Upper lobe of left lung (tissue), 6 donors: ENCODE results near the gene GPR137. TPM values are rescaled to one million over a fixed set of nuclear protein-coding genes. Genes with fewer than 3 reads are reported as not detected.

Experiments
- ATAC-seq, 2 donors: fragments of 200-7000 bp; cut with Tn5 transposase; one replicate each; pipeline ENCODE4 v1.9.1; 2022; ENCODE audit warnings: mild to moderate bottlenecking in 2 of 2, moderate library complexity in 2 of 2; ENCODE audit not compliant: low FRiP score in 2 of 2
- DNase-seq, 2 donors: peaks; one replicate each; pipeline ENCODE4 v3.0.0-alpha.2; 2019 to 2020
- H3K27ac ChIP-seq, 4 donors: fragments of 200-600 bp; sonication (generic); one replicate each; pipeline ENCODE4 v1.5.1; 2016 to 2019
- H3K27me3 ChIP-seq, 4 donors: fragments of 200-600 bp; sonication (generic); one replicate each; pipeline ENCODE4 v1.5.1; 2017 to 2019
- H3K36me3 ChIP-seq, 4 donors: fragments of 200-600 bp; sonication (generic); one replicate each; pipeline ENCODE4 v1.5.1; 2016 to 2019
- H3K4me1 ChIP-seq, 4 donors: fragments of 200-600 bp; sonication (generic); one replicate each; pipeline ENCODE4 v1.5.1; 2018 to 2019
- H3K4me3 ChIP-seq, 4 donors: fragments of 200-600 bp; sonication (generic); one replicate each; pipeline ENCODE4 v1.5.1; 2017 to 2019; ENCODE audit warnings: mild to moderate bottlenecking in 2 of 4, moderate library complexity in 1 of 4
- H3K9me3 ChIP-seq, 4 donors: fragments of 200-600 bp; sonication (generic); one replicate each; pipeline ENCODE4 v1.5.1; 2018 to 2019
- CTCF ChIP-seq, 6 experiments: fragments of 450-650 bp in 4 of 6; fragments of 200-600 bp in 2 of 6; sonication (generic) in 2 of 6; IDR thresholded peaks; one replicate each; pipeline ENCODE4 v1.5.1; 2016 to 2019; ENCODE audit warnings: antibody characterized with exemption in 6 of 6
- EP300 ChIP-seq, 4 donors: sonication (generic); formaldehyde crosslinking; IDR thresholded peaks; one replicate each; pipeline ENCODE4 v1.5.1; 2017; ENCODE audit warnings: antibody characterized with exemption in 4 of 4, control low read depth in 2 of 4
- POLR2A ChIP-seq, 4 donors: fragments of 450-650 bp; IDR thresholded peaks; one replicate each; pipeline ENCODE4 v1.5.1; 2016 to 2017; ENCODE audit warnings: antibody characterized with exemption in 4 of 4, mild to moderate bottlenecking in 2 of 4
- POLR2AphosphoS5 ChIP-seq, 2 donors: sonication (generic); formaldehyde crosslinking; IDR thresholded peaks; one replicate each; pipeline ENCODE4 v1.5.1; 2017; ENCODE audit warnings: antibody characterized with exemption in 2 of 2
- WGBS, 2 donors: methylation state at CpG; one replicate each; pipeline ENCODE4 v1.1.5; 2017 to 2018; 5-methylcytosine and 5-hydroxymethylcytosine counted together
- total RNA-seq, 6 donors: library from RNA; depleted of rRNA in 4 of 6; stranded (reverse); fragments of >200 nt in 4 of 6; gene quantifications; one replicate each; pipeline versions ENCODE4 v1.1.0 to v1.2.1, GENCODE V29; 2016 to 2021
- donor health status: DM: no; HTN: no; CAD: no; lungs with moderate emphysema.
- donor health status: DM: no; HTN: yes; CAD: no; lungs with severe emphysema.

The GPR137 gene
- total RNA-seq, 6 donors from 2014 or later, result 7.3 to 48.1 (median 27.0) TPM

GRCh38 chr11:64253481-64253880 lies 32.2 kb upstream of the GPR137 start:
- Histone ChIP-seq H3K27me3 (no peaks in the 10 kb centered on the region), H3K4me3 (no peak overlapping the region), H3K4me1 (peaks cover 20 to 37% (median 28%) of the 10 kb centered on the region in 4 donors), H3K27ac (peak overlapping the region in 1 of 4 donors; percentile 4), H3K9me3 (no peaks in the 10 kb centered on the region), H3K36me3 (peaks cover 7 to 43% (median 38%) of the 10 kb centered on the region in 4 donors)
- TF ChIP-seq POLR2AphosphoS5 (IDR thresholded peaks at IDR 0.05), result no peak
- no peak for TF ChIP-seq POLR2A (IDR thresholded peaks at IDR 0.05)
- no peak for TF ChIP-seq CTCF (IDR thresholded peaks at IDR 0.05)
- no peak for TF ChIP-seq EP300 (IDR thresholded peaks at IDR 0.05)
- WGBS, 2 donors, result 56 to 59% methylated on average over 2 to 5 of the region's 5 CpGs
- DNase-seq (no peak), ATAC-seq (no peak)

GRCh38 chr11:64254326-64254725 lies 31.3 kb upstream of the GPR137 start:
- peaks cover 20 to 37% (median 28%) of the 10 kb centered on the region in 4 donors for H3K4me1 ChIP-seq
- no peaks in the 10 kb centered on the region for H3K27me3 ChIP-seq
- peaks cover 11 to 51% (median 46%) of the 10 kb centered on the region in 4 donors for H3K36me3 ChIP-seq
- DNase-seq (peak in 1 of 2 donors; percentile 77), ATAC-seq (no peak)
- no peak overlapping the region for H3K4me3 ChIP-seq
- H3K9me3 ChIP-seq, result no peaks in the 10 kb centered on the region
- 76% methylated on average over 7 of the region's 7 CpGs; no CpG with 5 or more reads in 1 of the 2 donors for WGBS, 2 donors
- peak overlapping the region in 1 of 4 donors; percentile 4 for H3K27ac ChIP-seq
- TF ChIP-seq POLR2AphosphoS5 (IDR thresholded peaks at IDR 0.05) (no peak), EP300 (IDR thresholded peaks at IDR 0.05) (no peak), POLR2A (IDR thresholded peaks at IDR 0.05) (no peak)

GRCh38 chr11:64255135-64256128 lies 30.2 kb upstream of the GPR137 start:
- TF ChIP-seq CTCF (IDR thresholded peaks at IDR 0.05), result no peak
- TF ChIP-seq POLR2AphosphoS5 (IDR thresholded peaks at IDR 0.05), result no peak
- no peak for TF ChIP-seq EP300 (IDR thresholded peaks at IDR 0.05)
- no peak for TF ChIP-seq POLR2A (IDR thresholded peaks at IDR 0.05)
- ATAC-seq (no peak), DNase-seq (peak in 1 of 2 donors; percentile 59)
- H3K36me3 ChIP-seq, result peaks cover 15 to 62% (median 56%) of the 10 kb centered on the region in 4 donors
- H3K27ac ChIP-seq, result no peak overlapping the region
- peaks cover 19 to 36% (median 28%) of the 10 kb centered on the region in 4 donors for H3K4me1 ChIP-seq
- WGBS, 2 donors, result 89 to 93% methylated on average over 22 to 35 of the region's 35 CpGs
- no peaks in the 10 kb centered on the region for H3K27me3 ChIP-seq
- no peaks in the 10 kb centered on the region for H3K9me3 ChIP-seq
- no peak overlapping the region for H3K4me3 ChIP-seq

GRCh38 chr11:64256300-64256699 lies 29.3 kb upstream of the GPR137 start:
- DNase-seq (peak in 1 of 2 donors; percentile 75), ATAC-seq (no peak)
- peaks cover 13 to 28% (median 21%) of the 10 kb centered on the region in 4 donors for H3K4me1 ChIP-seq
- no peak overlapping the region for H3K27ac ChIP-seq
- 83 to 87% methylated on average over 4 to 15 of the region's 15 CpGs for WGBS, 2 donors
- H3K9me3 ChIP-seq, result no peaks in the 10 kb centered on the region
- TF ChIP-seq POLR2A (IDR thresholded peaks at IDR 0.05) (no peak), POLR2AphosphoS5 (IDR thresholded peaks at IDR 0.05) (no peak), CTCF (IDR thresholded peaks at IDR 0.05) (no peak), EP300 (IDR thresholded peaks at IDR 0.05) (no peak)
- H3K36me3 ChIP-seq, result peaks cover 15 to 69% (median 59%) of the 10 kb centered on the region in 4 donors
- H3K4me3 ChIP-seq, result no peak overlapping the region
- H3K27me3 ChIP-seq, result no peaks in the 10 kb centered on the region

GRCh38 chr11:64258356-64258755 lies 27.3 kb upstream of the GPR137 start:
- no peak for ATAC-seq
- no peak overlapping the region for H3K27ac ChIP-seq
- no peaks in the 10 kb centered on the region for H3K27me3 ChIP-seq
- H3K9me3 ChIP-seq, result no peaks in the 10 kb centered on the region
- H3K4me1 ChIP-seq, result peaks cover 0 to 11% (median 4%) of the 10 kb centered on the region in 4 donors
- no peak for TF ChIP-seq POLR2A (IDR thresholded peaks at IDR 0.05)
- no peak for TF ChIP-seq CTCF (IDR thresholded peaks at IDR 0.05)
- no peak for TF ChIP-seq POLR2AphosphoS5 (IDR thresholded peaks at IDR 0.05)
- no peak for TF ChIP-seq EP300 (IDR thresholded peaks at IDR 0.05)
- WGBS, 2 donors, result 94 to 95% methylated on average over 9 to 24 of the region's 24 CpGs
- H3K4me3 ChIP-seq, result no peak overlapping the region
- peak in 1 of 2 donors; percentile 72 for DNase-seq
- peaks cover 19 to 89% (median 80%) of the 10 kb centered on the region in 4 donors for H3K36me3 ChIP-seq
